Suprapubic skin (tissue), 4 donors: ENCODE data around the gene CCL26. TPM values are rescaled to one million over a fixed set of nuclear protein-coding genes. Genes with fewer than 3 reads are reported as not detected.

Experiments used
- DNase-seq, 2 donors: peaks; one replicate each; pipeline ENCODE4 v3.0.0-alpha.2; 2019; ENCODE audit warnings: low spot score in 2 of 2
- H3K27ac ChIP-seq: fragments of 200-600 bp; sonication (generic); one replicate; pipeline ENCODE4 v1.5.1; 2019
- H3K27me3 ChIP-seq: fragments of 200-600 bp; sonication (generic); one replicate; pipeline ENCODE4 v1.5.1; 2019
- H3K36me3 ChIP-seq: fragments of 200-600 bp; sonication (generic); one replicate; pipeline ENCODE4 v1.5.1; 2019
- H3K4me1 ChIP-seq: fragments of 200-600 bp; sonication (generic); one replicate; pipeline ENCODE4 v1.5.1; 2019
- H3K4me3 ChIP-seq: fragments of 200-600 bp; sonication (generic); one replicate; pipeline ENCODE4 v1.5.1; 2019; ENCODE audit warnings: mild to moderate bottlenecking
- H3K9me3 ChIP-seq: fragments of 200-600 bp; sonication (generic); one replicate; pipeline ENCODE4 v1.5.1; 2019
- EP300 ChIP-seq: sonication (generic); formaldehyde crosslinking; IDR thresholded peaks from one replicate; pipeline ENCODE4 v1.6.1; 2017; ENCODE audit warnings: antibody characterized with exemption
- POLR2A ChIP-seq, 2 donors: fragments of 450-650 bp; IDR thresholded peaks; one replicate each; pipeline ENCODE4 v1.6.1; 2017; ENCODE audit warnings: antibody characterized with exemption in 2 of 2, mild to moderate bottlenecking in 2 of 2, moderate library complexity in 2 of 2
- POLR2AphosphoS5 ChIP-seq, 3 donors: sonication (generic); formaldehyde crosslinking; IDR thresholded peaks; one replicate each; pipeline ENCODE4 v1.6.1; 2017; ENCODE audit warnings: antibody characterized with exemption in 3 of 3
- WGBS: methylation state at CpG from one replicate; pipeline ENCODE4 v1.1.5; 2018; 5-methylcytosine and 5-hydroxymethylcytosine counted together
- total RNA-seq, 4 donors: library from RNA; depleted of rRNA; stranded (reverse); fragments of >200 nt; gene quantifications; one replicate each; pipeline ENCODE4 v1.1.0, GENCODE V29; 2016
- TF ChIP-seq, protein P1 (sequence below), 2 donors: fragments of 200-600 bp in 1 of 2; fragments of 450-650 bp in 1 of 2; sonication (generic) in 1 of 2; IDR thresholded peaks; one replicate each; pipeline ENCODE4 v1.5.1; 2016 to 2019; ENCODE audit warnings: antibody characterized with exemption in 2 of 2, mild to moderate bottlenecking in 1 of 2, moderate library complexity in 1 of 2

The CCL26 gene
- total RNA-seq, 4 donors from 2014 or later: not detected

DNA sequence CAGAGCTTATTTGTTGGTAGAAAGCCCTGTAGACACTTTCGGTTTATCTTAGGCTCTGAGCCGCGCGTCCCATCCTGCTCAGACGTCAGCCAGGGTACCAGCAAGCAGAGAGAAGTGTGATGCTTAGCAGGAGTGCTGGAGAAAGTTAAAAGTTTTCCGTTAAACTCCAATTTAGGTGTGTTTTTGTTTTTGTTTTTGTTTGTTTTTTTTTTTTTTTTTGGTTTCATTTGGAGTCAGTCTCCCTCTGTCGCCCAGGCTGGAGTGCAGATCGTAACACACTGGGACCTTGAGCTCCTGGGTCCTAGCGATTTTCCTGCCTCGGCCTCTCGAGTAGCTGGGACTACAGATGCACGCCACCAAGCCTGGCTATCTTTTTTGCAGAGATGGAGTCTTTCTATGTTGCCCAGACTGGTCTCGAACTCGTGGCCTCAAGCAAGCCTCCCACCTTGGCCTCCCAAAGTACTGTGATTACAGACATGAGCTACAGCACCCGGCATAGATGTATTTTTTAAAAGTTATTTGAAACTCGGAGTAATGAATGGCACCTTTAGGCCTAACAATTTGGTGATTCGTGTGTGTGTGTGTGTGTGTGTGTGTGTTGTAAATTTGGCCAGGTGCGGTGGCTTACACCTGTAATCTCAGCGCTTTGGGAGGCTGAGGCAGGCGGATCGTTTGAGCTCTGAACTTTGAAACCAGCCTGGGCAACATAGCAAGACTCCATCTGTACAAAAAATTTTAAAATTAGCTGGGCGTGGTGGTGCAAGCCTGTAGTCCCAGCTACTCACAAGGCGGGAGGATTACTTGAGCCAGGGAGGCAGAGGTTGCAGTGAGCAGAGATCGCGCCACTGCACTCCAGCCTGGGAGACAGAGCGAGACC is 32.0 kb downstream of the CCL26 start:
- Histone ChIP-seq H3K27me3 (no peaks in the 10 kb centered on the region), H3K4me3 (peak overlapping the region; percentile 82), H3K36me3 (no peaks in the 10 kb centered on the region), H3K9me3 (no peaks in the 10 kb centered on the region), H3K4me1 (peaks cover 20% of the 10 kb centered on the region), H3K27ac (peak overlapping the region; percentile 61)
- 62% methylated on average over 26 of the region's 26 CpGs for WGBS
- DNase-seq: no peak
- no peak for TF ChIP-seq POLR2AphosphoS5 (IDR thresholded peaks at IDR 0.05)
- no peak for TF ChIP-seq EP300
- no peak for TF ChIP-seq POLR2A (IDR thresholded peaks at IDR 0.05)

DNA sequence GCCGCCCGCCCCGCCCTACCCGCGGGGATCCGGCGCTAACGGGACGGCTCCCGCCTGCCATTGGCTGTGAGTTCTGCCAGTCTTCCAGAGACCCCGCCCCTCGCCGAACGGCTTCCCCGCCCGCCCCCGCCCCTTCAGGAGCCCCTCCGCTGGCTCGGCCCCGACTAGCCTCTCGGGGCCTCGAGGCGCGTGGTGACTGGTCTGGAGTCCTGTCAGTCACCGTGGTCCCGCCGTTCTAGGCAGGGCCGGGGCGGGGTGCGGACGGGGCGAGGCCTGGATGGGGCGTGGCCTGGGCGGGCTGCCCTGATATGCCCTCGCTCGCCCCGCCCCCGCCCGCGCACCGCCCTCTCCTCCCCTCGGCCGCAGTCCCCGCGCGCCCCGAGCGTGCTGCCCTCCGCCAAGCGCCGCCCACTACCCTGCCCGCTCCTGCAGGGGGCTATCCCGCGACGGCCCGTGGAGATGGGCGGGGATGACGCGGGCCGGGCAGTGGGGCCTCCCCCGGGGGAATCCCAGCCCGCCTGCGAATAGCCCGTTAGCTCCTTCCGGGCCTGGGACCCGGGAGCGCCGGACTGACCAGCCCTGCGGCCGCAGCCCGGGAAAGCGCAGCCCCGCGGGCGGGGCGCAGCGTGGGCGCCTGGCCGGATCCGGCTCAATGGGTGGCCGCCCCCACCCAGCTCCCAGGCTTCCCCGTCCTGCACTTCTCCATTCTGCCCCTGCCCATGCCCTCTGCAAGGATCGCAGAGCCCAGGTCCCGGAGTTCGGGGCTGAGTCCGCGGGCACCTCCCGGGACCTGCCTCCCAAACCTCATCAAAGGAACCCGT is 32.8 kb downstream of the CCL26 start:
- Histone ChIP-seq H3K4me3 (peak overlapping the region; percentile 82), H3K27ac (peak overlapping the region; percentile 65), H3K9me3 (no peaks in the 10 kb centered on the region), H3K4me1 (peaks cover 20% of the 10 kb centered on the region), H3K36me3 (no peaks in the 10 kb centered on the region), H3K27me3 (no peaks in the 10 kb centered on the region)
- 0% methylated on average over 8 of the region's 89 CpGs for WGBS
- DNase-seq: peak; percentile 99 to 100
- TF ChIP-seq, protein P1, sequence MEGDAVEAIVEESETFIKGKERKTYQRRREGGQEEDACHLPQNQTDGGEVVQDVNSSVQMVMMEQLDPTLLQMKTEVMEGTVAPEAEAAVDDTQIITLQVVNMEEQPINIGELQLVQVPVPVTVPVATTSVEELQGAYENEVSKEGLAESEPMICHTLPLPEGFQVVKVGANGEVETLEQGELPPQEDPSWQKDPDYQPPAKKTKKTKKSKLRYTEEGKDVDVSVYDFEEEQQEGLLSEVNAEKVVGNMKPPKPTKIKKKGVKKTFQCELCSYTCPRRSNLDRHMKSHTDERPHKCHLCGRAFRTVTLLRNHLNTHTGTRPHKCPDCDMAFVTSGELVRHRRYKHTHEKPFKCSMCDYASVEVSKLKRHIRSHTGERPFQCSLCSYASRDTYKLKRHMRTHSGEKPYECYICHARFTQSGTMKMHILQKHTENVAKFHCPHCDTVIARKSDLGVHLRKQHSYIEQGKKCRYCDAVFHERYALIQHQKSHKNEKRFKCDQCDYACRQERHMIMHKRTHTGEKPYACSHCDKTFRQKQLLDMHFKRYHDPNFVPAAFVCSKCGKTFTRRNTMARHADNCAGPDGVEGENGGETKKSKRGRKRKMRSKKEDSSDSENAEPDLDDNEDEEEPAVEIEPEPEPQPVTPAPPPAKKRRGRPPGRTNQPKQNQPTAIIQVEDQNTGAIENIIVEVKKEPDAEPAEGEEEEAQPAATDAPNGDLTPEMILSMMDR (IDR thresholded peaks at IDR 0.05): no peak
- TF ChIP-seq POLR2AphosphoS5 (IDR thresholded peaks at IDR 0.05) (no peak), EP300 (no peak), POLR2A (IDR thresholded peaks at IDR 0.05) (no peak)

DNA sequence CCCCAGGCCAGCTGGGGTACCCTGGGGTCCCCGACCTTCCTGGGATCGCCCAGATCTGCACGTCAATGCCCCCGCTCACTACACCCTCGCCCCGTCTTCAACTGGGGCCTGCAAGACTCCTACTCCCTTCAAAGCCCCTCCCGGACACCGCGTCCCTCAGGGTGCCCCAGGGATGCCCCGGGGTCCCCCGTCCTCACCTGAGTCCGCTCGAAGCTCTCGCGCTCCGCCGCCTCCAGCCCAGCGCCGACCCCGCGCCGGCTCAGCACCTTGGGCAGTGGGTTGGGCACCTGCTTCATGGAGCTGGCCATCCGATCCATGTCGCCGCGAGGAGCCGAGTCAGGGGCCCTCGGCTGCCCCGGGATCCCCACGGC is 33.4 kb downstream of the CCL26 start, which contains the start of gene HIP1:
TSS of gene HIP1 (minus strand) at position 338 of the 371 bp plus-strand sequence. CDS start at position 317, 21 bp downstream.
- Histone ChIP-seq H3K4me1 (peaks cover 20% of the 10 kb centered on the region), H3K9me3 (no peaks in the 10 kb centered on the region), H3K36me3 (no peaks in the 10 kb centered on the region), H3K4me3 (peak within 1 kb of the TSS; percentile 82), H3K27me3 (no peaks in the 10 kb centered on the region), H3K27ac (peak within 1 kb of the TSS; percentile 65)
- TF ChIP-seq, protein P1 (IDR thresholded peaks at IDR 0.05): no peak
- no peak for TF ChIP-seq POLR2A (IDR thresholded peaks at IDR 0.05)
- no peak for TF ChIP-seq POLR2AphosphoS5 (IDR thresholded peaks at IDR 0.05)
- TF ChIP-seq EP300: no peak
- WGBS: 3% methylated on average over 11 of the region's 30 CpGs
- DNase-seq: no peak

DNA sequence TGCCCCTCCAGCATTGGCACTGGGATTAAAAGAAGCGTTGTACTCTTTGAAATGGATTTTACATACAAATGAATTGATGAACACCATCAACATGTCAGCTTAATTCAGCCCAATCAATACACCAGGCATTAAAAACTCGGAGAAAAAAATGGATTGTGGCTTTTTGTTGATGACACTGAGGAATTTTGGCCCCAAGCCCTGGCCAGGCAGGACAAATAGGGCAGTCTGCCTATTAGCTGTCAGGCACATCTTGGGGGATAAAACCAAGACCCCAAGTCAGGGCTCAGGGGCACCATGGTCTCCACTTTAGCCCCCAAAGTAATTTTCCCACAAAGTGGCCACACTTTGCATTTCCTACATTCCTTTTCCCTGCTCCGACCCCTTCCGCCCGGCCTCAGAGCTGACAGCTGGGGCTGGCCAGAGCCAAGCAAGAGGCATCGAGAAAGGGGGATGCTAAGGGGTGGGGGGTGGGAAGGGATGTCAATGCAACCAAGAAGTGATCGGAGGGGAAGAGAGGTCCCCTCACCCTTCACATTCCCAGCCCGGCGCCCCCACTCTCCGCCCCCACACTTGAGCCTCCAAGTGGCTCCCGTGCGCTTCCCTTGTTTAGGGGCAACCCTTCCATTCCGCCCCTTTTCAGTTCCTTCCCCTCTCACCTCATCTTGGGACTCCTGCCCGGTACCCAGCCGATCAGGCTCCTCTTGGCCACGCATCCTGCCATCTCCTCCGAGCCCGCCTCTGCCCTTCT is 34.0 kb downstream of the CCL26 start:
- H3K4me3 ChIP-seq: peak overlapping the region; percentile 82
- H3K36me3 ChIP-seq: no peaks in the 10 kb centered on the region
- WGBS: 3% methylated on average over 18 of the region's 18 CpGs
- no peak for TF ChIP-seq POLR2A (IDR thresholded peaks at IDR 0.05)
- no peak for TF ChIP-seq POLR2AphosphoS5 (IDR thresholded peaks at IDR 0.05)
- no peak for TF ChIP-seq EP300
- H3K9me3 ChIP-seq: no peaks in the 10 kb centered on the region
- H3K27me3 ChIP-seq: no peaks in the 10 kb centered on the region
- peaks cover 20% of the 10 kb centered on the region for H3K4me1 ChIP-seq
- DNase-seq: peak; percentile 65 to 82
- H3K27ac ChIP-seq: no peak overlapping the region

DNA sequence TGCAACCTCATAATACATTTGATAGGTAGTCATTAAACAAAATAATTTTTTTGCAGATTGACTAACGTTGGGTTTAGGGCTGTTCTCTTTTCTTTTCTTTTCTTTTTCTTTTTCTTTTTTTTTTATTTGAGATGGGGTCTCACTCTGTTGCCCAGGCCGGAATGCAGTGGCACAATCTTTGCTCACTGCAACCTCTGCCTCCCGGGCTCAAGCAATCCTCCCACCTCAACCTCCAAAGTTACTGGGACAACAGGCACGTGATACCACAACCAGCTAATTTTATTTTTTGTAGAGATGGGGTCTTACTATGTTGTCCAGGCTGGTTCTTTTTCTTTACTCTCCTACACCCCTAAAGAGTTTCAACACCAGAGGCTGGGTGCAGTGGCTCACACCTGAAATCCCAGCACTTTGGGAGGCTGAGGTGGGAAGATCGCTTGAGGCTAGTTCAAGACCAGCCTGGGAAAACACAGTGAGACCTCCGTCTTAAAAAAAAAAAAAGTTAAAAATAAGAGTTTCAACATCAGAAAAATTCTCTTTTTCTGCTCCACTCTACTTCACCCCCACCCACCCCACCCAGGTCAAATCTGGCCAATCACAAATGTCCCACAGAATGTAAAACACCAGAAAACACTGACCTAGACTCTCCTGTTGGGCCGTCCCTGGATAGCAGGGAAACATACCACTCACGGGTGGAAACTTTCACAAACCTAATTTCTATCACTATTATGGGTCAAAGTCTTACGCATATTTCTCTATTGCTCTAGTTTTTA is 36.2 kb downstream of the CCL26 start:
- H3K4me3 ChIP-seq: no peak overlapping the region
- no peak overlapping the region for H3K27ac ChIP-seq
- no peaks in the 10 kb centered on the region for H3K9me3 ChIP-seq
- H3K4me1 ChIP-seq: peaks cover 16% of the 10 kb centered on the region
- no peak for DNase-seq
- no peaks in the 10 kb centered on the region for H3K36me3 ChIP-seq
- WGBS: 98% methylated on average over 9 of the region's 9 CpGs
- TF ChIP-seq POLR2A (IDR thresholded peaks at IDR 0.05): no peak
- no peak for TF ChIP-seq POLR2AphosphoS5 (IDR thresholded peaks at IDR 0.05)
- TF ChIP-seq, protein P1 (IDR thresholded peaks at IDR 0.05): no peak
- no peak for TF ChIP-seq EP300
- H3K27me3 ChIP-seq: no peaks in the 10 kb centered on the region
